OCI-LY1 (cell line): ENCODE data around the gene MAD1L1.
A peak's percentile ranks its signal among the peaks of the same experiment; 100 is the strongest.

ENCODE experiments used
- EZH2 ChIP-seq: fragments of 200-600 bp; sonication (generic), shearing (Covaris generic); IDR thresholded peaks from 2 replicates; pipeline ENCODE4 v1.8.0; 2017; ENCODE audit warnings: borderline replicate concordance, mixed run types, mild to moderate bottlenecking, antibody characterized with exemption, low read length, moderate library complexity, mixed read lengths
- TF ChIP-seq, protein P1 (sequence below): fragments of 200-600 bp; sonication (generic), shearing (Covaris generic); IDR thresholded peaks from 2 replicates; pipeline ENCODE4 v1.5.1; 2017; ENCODE audit warnings: mild to moderate bottlenecking, antibody characterized with exemption, low read length, moderate library complexity, mixed read lengths

DNA sequence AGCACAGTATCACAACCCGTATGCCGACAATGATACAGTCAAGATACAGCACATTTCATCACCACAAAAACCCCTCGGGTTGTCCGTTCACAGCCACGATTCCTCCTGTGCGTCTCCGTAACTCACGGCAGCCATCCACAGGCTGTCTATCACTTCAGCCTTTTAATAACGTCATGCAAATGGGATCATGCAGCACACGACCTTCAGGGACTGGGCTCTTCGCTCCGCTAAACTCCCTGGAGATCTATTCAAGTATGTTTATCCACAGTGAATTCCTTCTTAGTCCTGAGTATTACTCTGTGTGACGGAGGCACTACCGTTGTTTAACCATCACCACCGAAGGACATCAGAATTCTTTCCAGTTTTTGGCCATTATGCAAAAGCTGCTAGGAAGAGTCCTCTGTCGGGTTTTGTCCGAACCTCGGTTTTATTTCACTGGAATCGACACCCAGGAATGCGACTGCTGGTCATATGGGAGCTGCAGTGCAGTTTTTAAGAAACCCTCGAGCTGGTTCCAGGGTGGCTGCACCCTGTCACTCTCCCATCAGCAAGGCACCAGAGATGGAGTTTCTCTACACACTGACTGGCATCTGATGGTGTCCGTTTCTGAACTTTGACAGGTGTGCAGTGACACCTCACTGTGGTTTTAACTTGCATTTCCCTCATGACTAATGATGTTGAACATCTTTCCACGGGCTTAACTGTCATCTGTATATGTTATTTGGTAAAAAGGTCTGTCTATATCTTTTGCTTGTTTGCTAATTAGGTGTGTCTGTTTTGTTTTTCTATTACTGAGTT, 193.6 kb downstream of the MAD1L1 start:
- TF ChIP-seq, protein P1, sequence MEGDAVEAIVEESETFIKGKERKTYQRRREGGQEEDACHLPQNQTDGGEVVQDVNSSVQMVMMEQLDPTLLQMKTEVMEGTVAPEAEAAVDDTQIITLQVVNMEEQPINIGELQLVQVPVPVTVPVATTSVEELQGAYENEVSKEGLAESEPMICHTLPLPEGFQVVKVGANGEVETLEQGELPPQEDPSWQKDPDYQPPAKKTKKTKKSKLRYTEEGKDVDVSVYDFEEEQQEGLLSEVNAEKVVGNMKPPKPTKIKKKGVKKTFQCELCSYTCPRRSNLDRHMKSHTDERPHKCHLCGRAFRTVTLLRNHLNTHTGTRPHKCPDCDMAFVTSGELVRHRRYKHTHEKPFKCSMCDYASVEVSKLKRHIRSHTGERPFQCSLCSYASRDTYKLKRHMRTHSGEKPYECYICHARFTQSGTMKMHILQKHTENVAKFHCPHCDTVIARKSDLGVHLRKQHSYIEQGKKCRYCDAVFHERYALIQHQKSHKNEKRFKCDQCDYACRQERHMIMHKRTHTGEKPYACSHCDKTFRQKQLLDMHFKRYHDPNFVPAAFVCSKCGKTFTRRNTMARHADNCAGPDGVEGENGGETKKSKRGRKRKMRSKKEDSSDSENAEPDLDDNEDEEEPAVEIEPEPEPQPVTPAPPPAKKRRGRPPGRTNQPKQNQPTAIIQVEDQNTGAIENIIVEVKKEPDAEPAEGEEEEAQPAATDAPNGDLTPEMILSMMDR = peak; percentile 21; the same call in 1 of the 2 replicates
- no peak for TF ChIP-seq EZH2
